Thyroid gland (tissue), 4 donors: ENCODE data around the gene IRX4. TPM values are rescaled to one million over a fixed set of nuclear protein-coding genes. Genes with fewer than 3 reads are reported as not detected.
A peak's percentile ranks its signal among the peaks of the same experiment; 100 is the strongest.

ENCODE experiments used
- DNase-seq, 2 donors: peaks; one replicate each; pipeline ENCODE4 v3.0.0-alpha.2; 2019
- H3K27ac ChIP-seq, 3 donors: fragments of 200-600 bp; sonication (generic); 1 replicate in 2 of 3; 2 replicates in 1 of 3; pipeline ENCODE4 v1.5.1; 2016 to 2019; ENCODE audit warnings: mild to moderate bottlenecking in 1 of 3, moderate library complexity in 1 of 3
- H3K27me3 ChIP-seq: fragments of 200-600 bp; sonication (generic); one replicate; pipeline ENCODE4 v1.5.1; 2019
- H3K36me3 ChIP-seq, 2 donors: fragments of 200-600 bp; sonication (generic); one replicate each; pipeline ENCODE4 v1.5.1; 2016 to 2019
- H3K4me1 ChIP-seq, 2 donors: fragments of 200-600 bp; sonication (generic); one replicate each; pipeline ENCODE4 v1.5.1; 2017 to 2019
- H3K4me3 ChIP-seq, 3 donors: fragments of 200-600 bp; sonication (generic); replicated peaks in 1 of 3; 1 replicate in 2 of 3; 2 replicates in 1 of 3; pipeline ENCODE4 v1.5.1; 2016; ENCODE audit warnings: mild to moderate bottlenecking in 1 of 3
- H3K9me3 ChIP-seq: fragments of 200-600 bp; sonication (generic); one replicate; pipeline ENCODE4 v1.5.1; 2017
- CTCF ChIP-seq, 6 experiments: fragments of 200-600 bp in 3 of 6; fragments of 450-650 bp in 3 of 6; sonication (generic) in 3 of 6; IDR thresholded peaks; one replicate each; pipeline ENCODE4 v1.5.1; 2016 to 2019; ENCODE audit warnings: antibody characterized with exemption in 6 of 6, mild to moderate bottlenecking in 2 of 6, inconsistent platforms in 1 of 6, moderate library complexity in 1 of 6
- POLR2A ChIP-seq, 2 donors: fragments of 450-650 bp; IDR thresholded peaks; one replicate each; pipeline ENCODE4 v1.6.1; 2017; ENCODE audit warnings: antibody characterized with exemption in 2 of 2, mild to moderate bottlenecking in 2 of 2, moderate library complexity in 1 of 2
- WGBS, 2 donors: methylation state at CpG; one replicate each; pipeline ENCODE4 v1.1.5; 2017; 5-methylcytosine and 5-hydroxymethylcytosine counted together
- intact Hi-C: fragments of 100-400 bp; cut with DNase I; formaldehyde crosslinking; loops from one replicate; pipeline ENCODE4 v1.15.1; 2023
- total RNA-seq, 4 donors: library from RNA; depleted of rRNA; stranded (reverse); fragments of >200 nt; gene quantifications; one replicate each; pipeline ENCODE4 v1.2.3, GENCODE V29; 2016

IRX4 gene
- total RNA-seq, 4 donors from 2014 or later: not detected

DNA sequence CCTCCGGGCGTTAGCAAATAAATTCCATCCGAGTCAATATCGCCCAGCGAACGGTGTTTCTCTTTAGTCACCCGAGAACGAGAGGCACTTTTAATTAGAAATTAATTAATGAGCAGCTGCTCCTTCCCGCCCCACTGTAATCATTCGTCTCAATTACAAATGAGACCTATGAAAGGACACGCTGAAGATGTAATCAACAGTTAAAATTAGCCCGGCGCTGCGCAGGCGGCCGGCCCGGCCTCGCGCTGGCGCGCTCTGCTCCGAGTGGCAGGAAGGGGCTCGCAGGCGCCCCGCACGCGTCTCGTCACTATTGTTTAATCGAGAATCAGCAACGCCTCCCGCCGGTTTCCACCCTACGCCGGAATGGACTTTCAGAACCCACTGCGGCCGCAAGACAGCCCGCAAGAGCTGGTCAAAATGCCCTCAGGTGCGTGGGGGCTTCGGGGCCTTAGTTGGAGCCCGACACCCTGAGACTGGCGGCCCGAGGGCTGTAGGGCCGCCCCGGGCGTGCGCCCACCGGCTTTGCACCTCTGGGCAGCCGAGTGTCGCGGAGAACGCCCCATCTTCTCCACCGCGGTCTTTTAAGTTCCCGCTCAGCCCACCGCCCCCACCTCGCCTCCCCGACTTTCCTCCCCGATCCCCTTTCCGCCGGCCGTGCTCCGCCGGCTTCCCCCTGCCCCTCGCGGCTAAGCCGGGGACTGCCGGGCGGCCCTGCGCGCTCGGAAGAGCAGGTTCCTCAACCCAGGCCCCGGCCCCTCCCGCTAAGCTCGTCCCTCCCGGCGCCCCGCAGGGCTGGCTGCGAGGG is 597 bp upstream of the IRX4 start:
- no peaks in the 10 kb centered on the region for H3K9me3 ChIP-seq
- no peak overlapping the region for H3K4me3 ChIP-seq
- TF ChIP-seq CTCF (IDR thresholded peaks at IDR 0.05) (peak in 1 of 6 experiments; percentile 22), POLR2A (IDR thresholded peaks at IDR 0.05) (no peak)
- intact Hi-C loops: no loop called here
- H3K27ac ChIP-seq: no peak overlapping the region
- peaks cover 3 to 21% of the 10 kb centered on the region in 2 donors for H3K4me1 ChIP-seq
- H3K36me3 ChIP-seq: no peaks in the 10 kb centered on the region
- DNase-seq: no peak
- H3K27me3 ChIP-seq: peaks cover 32% of the 10 kb centered on the region
- WGBS, 2 donors: 1 to 6% methylated on average over 14 to 35 of the region's 78 CpGs

DNA sequence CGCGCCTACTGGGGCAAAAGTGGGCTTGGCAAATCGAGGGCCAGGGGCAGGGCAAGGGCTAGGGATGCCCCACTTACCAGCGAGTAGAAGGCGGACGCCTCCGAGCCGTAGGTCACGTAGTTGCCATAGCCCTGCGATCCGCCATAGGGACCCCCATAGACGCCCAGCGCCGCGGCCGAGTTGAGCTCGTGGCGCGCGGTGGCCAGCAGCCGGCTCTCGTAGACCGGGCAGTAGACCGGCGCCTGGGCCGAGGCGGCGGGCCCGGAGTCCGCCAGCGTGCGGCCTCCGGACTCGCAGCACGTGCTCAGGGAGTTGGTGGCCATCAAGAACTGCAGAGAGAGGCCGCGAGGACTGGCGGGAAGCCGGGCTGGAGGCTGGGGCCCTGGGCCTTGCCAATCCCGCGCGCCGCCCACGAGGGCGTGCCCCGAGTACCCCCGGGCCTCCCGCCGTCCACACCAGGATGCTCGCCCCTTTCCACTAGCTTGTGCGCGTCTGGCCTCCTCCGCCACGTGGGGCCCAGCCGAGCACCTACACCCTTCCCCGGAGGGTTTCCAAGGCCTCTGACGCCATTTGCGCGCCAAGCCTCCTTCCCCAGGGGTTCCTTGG is 891 bp downstream of the IRX4 start:
- no peaks in the 10 kb centered on the region for H3K36me3 ChIP-seq
- 7 to 18% methylated on average over 13 to 30 of the region's 59 CpGs for WGBS, 2 donors
- no peaks in the 10 kb centered on the region for H3K9me3 ChIP-seq
- peaks cover 44% of the 10 kb centered on the region for H3K27me3 ChIP-seq
- intact Hi-C loops: no loop called here
- DNase-seq: no peak
- H3K27ac ChIP-seq: no peak overlapping the region
- peaks cover 3 to 21% of the 10 kb centered on the region in 2 donors for H3K4me1 ChIP-seq
- no peak overlapping the region for H3K4me3 ChIP-seq
- no peak for TF ChIP-seq POLR2A (IDR thresholded peaks at IDR 0.05)
- no peak for TF ChIP-seq CTCF (IDR thresholded peaks at IDR 0.05)

- no peak overlapping the region for H3K27ac ChIP-seq
- intact Hi-C loops: no loop called here
- DNase-seq: no peak
- no peaks in the 10 kb centered on the region for H3K36me3 ChIP-seq
- peaks cover 50% of the 10 kb centered on the region for H3K27me3 ChIP-seq
- H3K9me3 ChIP-seq: no peaks in the 10 kb centered on the region
- no peak overlapping the region for H3K4me3 ChIP-seq
- peaks cover 8 to 27% of the 10 kb centered on the region in 2 donors for H3K4me1 ChIP-seq
- no peak for TF ChIP-seq POLR2A (IDR thresholded peaks at IDR 0.05)
- no peak for TF ChIP-seq CTCF (IDR thresholded peaks at IDR 0.05)
- 7 to 10% methylated on average over 9 to 10 of the region's 10 CpGs for WGBS, 2 donors
Measured at GRCh38 chr5:1881098-1881572, 1.6 kb downstream of the IRX4 start.

- TF ChIP-seq CTCF (IDR thresholded peaks at IDR 0.05): no peak
- TF ChIP-seq POLR2A (IDR thresholded peaks at IDR 0.05): no peak
- Histone ChIP-seq H3K9me3 (no peaks in the 10 kb centered on the region), H3K27ac (no peak overlapping the region), H3K4me1 (peaks cover 14 to 33% of the 10 kb centered on the region in 2 donors), H3K27me3 (peaks cover 53% of the 10 kb centered on the region), H3K4me3 (no peak overlapping the region), H3K36me3 (no peaks in the 10 kb centered on the region)
- DNase-seq: no peak
- intact Hi-C loops: no loop called here
- 17 to 18% methylated on average over 16 of the region's 19 CpGs for WGBS, 2 donors
Measured at GRCh38 chr5:1880377-1881025, 2.2 kb downstream of the IRX4 start.
